Central memory CD8-positive, alpha-beta T cell (primary cell): ENCODE measurements around the gene CASP10.
A peak's percentile ranks its signal among the peaks of the same experiment; 100 is the strongest.

ENCODE experiments used
- ATAC-seq: fragments of 150-1000 bp; cut with Tn5 transposase; replicated peaks from 2 replicates; pipeline ENCODE4 v1.10.0; 2022; ENCODE audit warnings: mild to moderate bottlenecking, moderate FRiP score, moderate number of reproducible peaks; ENCODE audit not compliant: poor library complexity, severe bottlenecking; ENCODE audit errors: extremely low read depth
- DNase-seq, 2 donors: peaks; one replicate each; pipeline ENCODE4 v3.0.0; 2021; ENCODE audit warnings: low spot score in 2 of 2
- H3K27ac Mint-ChIP-seq: one replicate; pipeline ENCODE4 v1.8.0; 2022; ENCODE audit warnings: low read depth, mild to moderate bottlenecking, moderate library complexity, mixed read lengths
- H3K27me3 Mint-ChIP-seq: one replicate; pipeline ENCODE4 v1.8.0; 2022; ENCODE audit warnings: mixed read lengths
- H3K36me3 Mint-ChIP-seq: one replicate; pipeline ENCODE4 v1.8.0; 2022; ENCODE audit warnings: mild to moderate bottlenecking, moderate library complexity, mixed read lengths; ENCODE audit not compliant: insufficient read depth
- H3K4me1 Mint-ChIP-seq: one replicate; pipeline ENCODE4 v1.8.0; 2022; ENCODE audit warnings: mixed read lengths
- H3K4me3 Mint-ChIP-seq: one replicate; pipeline ENCODE4 v1.8.0; 2022; ENCODE audit warnings: mild to moderate bottlenecking, moderate library complexity, mixed read lengths
- H3K9me3 Mint-ChIP-seq: one replicate; pipeline ENCODE4 v1.8.0; 2022; ENCODE audit warnings: mixed read lengths

The CASP10 gene

DNA sequence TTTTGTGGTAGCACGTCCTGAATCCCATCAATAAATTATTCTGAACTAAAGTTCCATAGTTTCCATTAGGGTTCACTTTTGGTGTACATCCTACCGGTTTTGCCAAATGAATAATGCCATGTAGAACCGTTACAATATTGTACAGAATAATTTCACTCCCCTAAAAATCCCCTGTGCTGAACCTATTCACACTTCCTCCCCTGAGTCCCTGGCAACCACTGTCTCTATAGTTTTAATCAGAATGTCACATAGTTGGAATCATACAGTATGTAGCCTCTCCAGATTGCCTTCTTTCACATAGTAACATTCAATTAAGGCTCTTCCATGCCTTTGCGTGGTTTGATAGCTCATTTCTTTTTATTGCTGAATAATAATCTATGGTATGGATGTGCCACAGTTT lies 67.8 kb downstream of the CASP10 start:
- H3K4me3 Mint-ChIP-seq = no peak overlapping the region
- H3K9me3 Mint-ChIP-seq = no peaks in the 10 kb centered on the region
- DNase-seq (no peak), ATAC-seq (no peak)
- no peaks in the 10 kb centered on the region for H3K27me3 Mint-ChIP-seq
- peaks cover 19% of the 10 kb centered on the region for H3K36me3 Mint-ChIP-seq
- peak overlapping the region; percentile 60 for H3K27ac Mint-ChIP-seq
- peaks cover 68% of the 10 kb centered on the region for H3K4me1 Mint-ChIP-seq

DNA sequence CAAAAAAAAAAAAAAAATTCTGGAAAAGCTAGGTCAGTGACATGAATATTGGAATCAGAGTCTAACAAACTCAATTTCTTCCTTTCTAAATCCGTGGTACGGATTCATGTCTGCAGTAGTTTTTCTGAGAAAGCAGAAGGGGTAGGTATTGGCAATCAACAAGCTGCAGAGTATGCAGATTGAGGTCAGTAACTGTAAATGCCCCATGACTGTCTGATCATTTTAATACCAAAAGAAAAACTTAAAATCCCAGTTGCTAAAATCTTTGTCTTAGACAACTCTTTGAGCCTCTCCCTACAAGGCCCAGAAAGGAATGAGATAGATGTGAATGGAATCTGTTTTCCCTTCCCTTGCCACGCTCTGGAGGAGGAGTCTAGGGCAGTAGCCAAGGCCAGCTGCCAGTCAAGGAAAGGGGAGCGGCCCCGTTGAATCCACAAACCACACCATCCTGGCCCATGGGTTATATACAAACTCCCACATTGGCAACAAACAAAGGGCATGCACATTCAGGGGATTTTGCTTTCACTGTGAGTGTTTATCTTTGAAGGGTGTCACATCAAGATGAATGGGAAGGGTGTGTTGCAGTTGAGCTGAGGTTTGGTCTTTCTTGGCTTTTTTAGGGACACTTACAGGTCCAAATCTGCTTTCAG lies 71.3 kb downstream of the CASP10 start:
- peaks cover 79% of the 10 kb centered on the region for H3K4me1 Mint-ChIP-seq
- H3K27ac Mint-ChIP-seq = peak overlapping the region; percentile 98
- no peaks in the 10 kb centered on the region for H3K9me3 Mint-ChIP-seq
- H3K4me3 Mint-ChIP-seq = no peak overlapping the region
- ATAC-seq (no peak), DNase-seq (no peak)
- no peaks in the 10 kb centered on the region for H3K27me3 Mint-ChIP-seq
- H3K36me3 Mint-ChIP-seq = peaks cover 33% of the 10 kb centered on the region

DNA sequence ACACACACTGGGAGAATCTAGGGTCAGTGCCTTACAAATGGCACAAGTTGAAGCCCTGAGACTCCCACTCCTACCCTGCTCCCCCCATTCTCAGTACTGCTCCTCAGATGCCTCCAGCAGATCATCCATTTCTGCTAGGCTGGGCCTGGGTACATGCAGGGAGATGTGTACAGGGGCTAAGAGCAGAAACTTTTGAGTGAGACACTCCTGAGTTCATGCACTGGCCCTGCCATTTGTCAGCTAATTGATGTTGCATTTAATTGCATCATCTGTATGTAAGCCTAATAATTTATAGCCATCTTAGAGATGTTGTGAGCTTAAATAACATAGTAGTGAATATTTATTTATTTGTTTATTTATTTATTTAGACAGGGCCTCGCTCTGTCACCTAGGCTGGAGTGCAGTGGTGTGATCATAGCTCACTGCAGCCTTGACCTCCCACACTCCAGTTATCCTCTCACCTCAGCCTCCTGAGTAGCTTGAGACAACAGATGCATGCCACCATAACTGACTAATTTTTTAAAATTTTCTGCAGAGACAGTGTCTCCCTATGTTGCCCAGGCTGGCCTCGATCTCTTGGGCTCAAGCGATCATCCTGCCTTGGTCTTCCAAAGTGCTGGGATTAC lies 72.6 kb downstream of the CASP10 start:
- Mint-ChIP-seq H3K36me3 (peaks cover 37% of the 10 kb centered on the region), H3K27ac (peak overlapping the region; percentile 98), H3K27me3 (no peaks in the 10 kb centered on the region), H3K4me3 (no peak overlapping the region), H3K9me3 (no peaks in the 10 kb centered on the region), H3K4me1 (peaks cover 71% of the 10 kb centered on the region)
- DNase-seq (no peak), ATAC-seq (no peak)

DNA sequence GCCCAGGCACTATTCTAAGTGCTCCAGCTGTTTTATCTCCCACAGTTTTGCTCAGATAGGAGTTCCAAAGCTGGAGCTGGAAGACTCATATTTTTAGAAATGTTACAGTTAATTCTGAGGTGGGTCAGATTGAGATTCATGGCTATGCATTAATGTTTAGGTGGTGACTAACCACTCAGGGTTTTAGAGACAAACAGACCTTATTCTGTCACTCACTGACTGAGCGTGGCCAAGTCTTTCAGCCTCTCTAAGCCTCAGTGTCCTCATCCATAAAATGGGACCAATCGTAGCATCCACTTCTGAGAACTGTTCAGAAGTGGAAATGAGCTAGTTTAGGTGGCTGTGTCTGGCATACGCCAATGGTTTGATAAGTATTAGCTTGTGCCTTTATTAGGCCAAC lies 73.1 kb downstream of the CASP10 start:
- DNase-seq = no peak
- H3K4me3 Mint-ChIP-seq = no peak overlapping the region
- H3K9me3 Mint-ChIP-seq = no peaks in the 10 kb centered on the region
- ATAC-seq = no peak
- H3K27ac Mint-ChIP-seq = peak overlapping the region; percentile 98
- H3K27me3 Mint-ChIP-seq = no peaks in the 10 kb centered on the region
- H3K36me3 Mint-ChIP-seq = peaks cover 41% of the 10 kb centered on the region
- H3K4me1 Mint-ChIP-seq = peaks cover 67% of the 10 kb centered on the region

GRCh38 chr2:201257381-201257955 lies 74.5 kb downstream of the CASP10 start:
- peaks cover 64% of the 10 kb centered on the region for H3K4me1 Mint-ChIP-seq
- H3K4me3 Mint-ChIP-seq = peak overlapping the region; percentile 93
- ATAC-seq (peak; percentile 27), DNase-seq (peak; percentile 39 to 53)
- peak overlapping the region; percentile 98 for H3K27ac Mint-ChIP-seq
- no peaks in the 10 kb centered on the region for H3K27me3 Mint-ChIP-seq
- H3K9me3 Mint-ChIP-seq = no peaks in the 10 kb centered on the region
- peaks cover 42% of the 10 kb centered on the region for H3K36me3 Mint-ChIP-seq

DNA sequence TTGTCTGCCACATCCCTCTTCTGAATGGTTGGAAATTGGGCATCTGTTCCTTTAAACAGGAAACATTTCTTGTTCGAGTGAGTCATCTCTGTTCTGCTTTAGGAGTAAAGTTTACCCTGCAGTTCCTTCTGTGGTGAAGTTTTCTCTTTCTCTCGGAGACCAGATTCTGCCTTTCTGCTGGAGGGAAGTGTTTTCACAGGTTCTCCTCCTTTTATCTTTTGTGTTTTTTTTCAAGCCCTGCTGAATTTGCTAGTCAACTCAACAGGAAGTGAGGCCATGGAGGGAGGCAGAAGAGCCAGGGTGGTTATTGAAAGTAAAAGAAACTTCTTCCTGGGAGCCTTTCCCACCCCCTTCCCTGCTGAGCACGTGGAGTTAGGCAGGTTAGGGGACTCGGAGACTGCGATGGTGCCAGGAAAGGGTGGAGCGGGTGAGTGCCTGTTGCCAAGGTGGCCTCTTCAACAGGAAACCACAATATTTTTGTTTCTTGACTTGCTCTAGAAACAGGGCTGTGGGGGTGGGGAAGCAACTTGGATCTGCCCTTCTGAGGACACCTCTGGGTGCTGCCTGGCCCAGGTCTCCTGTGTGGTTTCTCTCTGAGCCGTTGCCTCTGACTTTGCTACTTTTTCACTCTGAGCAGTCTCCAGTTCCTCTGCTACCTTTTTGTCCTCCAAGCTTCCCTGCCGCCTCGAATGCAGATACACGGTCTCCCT lies 75.2 kb downstream of the CASP10 start:
- Mint-ChIP-seq H3K4me1 (peaks cover 63% of the 10 kb centered on the region), H3K9me3 (no peaks in the 10 kb centered on the region), H3K27me3 (no peaks in the 10 kb centered on the region), H3K36me3 (peaks cover 42% of the 10 kb centered on the region), H3K4me3 (peak overlapping the region; percentile 93), H3K27ac (peak overlapping the region; percentile 98)
- peak; percentile 85 to 95 for DNase-seq
- peak; percentile 74 for ATAC-seq

- peaks cover 66% of the 10 kb centered on the region for H3K4me1 Mint-ChIP-seq
- DNase-seq (no peak), ATAC-seq (peak; percentile 2)
- H3K27me3 Mint-ChIP-seq = no peaks in the 10 kb centered on the region
- peaks cover 41% of the 10 kb centered on the region for H3K36me3 Mint-ChIP-seq
- no peaks in the 10 kb centered on the region for H3K9me3 Mint-ChIP-seq
- peak overlapping the region; percentile 93 for H3K4me3 Mint-ChIP-seq
- peak overlapping the region; percentile 98 for H3K27ac Mint-ChIP-seq
These were observed 76.0 kb downstream of the CASP10 start for GRCh38 chr2:201258666-201259615.

DNA sequence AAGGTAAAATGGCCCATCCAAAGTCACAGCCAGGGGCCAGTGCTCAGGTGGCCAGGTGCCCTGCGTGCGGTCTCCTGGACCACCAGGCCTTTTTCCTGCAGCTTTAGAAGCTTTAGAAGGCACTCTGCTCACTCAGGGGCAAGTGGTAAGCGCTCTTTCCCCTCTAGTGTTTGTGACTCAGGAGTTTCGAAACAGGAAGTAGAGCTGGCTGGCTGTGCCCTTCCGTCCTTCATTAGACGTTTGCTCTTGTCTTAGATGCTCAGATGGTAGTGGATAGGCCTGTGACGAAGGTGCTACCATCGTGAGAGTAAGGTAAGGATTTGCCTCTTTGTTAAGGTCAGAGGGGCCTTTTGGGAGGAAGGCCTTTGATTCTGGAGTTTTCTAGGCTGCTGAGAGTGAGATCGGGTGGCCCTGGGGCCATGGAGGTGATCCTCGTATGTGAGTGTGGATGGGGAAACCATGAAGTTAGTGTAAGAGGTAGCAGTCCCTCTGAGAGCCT lies 77.4 kb downstream of the CASP10 start, which contains the start of gene CASP8:
TSS of gene CASP8 (plus strand) at position 235 of the 499 bp plus-strand sequence. CDS start 5,951 bp downstream, outside the sequence.
- DNase-seq = peak; percentile 55 to 72
- H3K36me3 Mint-ChIP-seq = peaks cover 42% of the 10 kb centered on the region
- H3K4me3 Mint-ChIP-seq = peak within 1 kb of the TSS; percentile 93
- H3K27ac Mint-ChIP-seq = peak within 1 kb of the TSS; percentile 98
- H3K9me3 Mint-ChIP-seq = no peaks in the 10 kb centered on the region
- H3K4me1 Mint-ChIP-seq = peaks cover 68% of the 10 kb centered on the region
- peak; percentile 34 for ATAC-seq
- no peaks in the 10 kb centered on the region for H3K27me3 Mint-ChIP-seq

GRCh38 chr2:201261471-201261870 lies 78.5 kb downstream of the CASP10 start:
- ATAC-seq (no peak), DNase-seq (peak; percentile 30 to 55)
- H3K27ac Mint-ChIP-seq = peak overlapping the region; percentile 98
- no peaks in the 10 kb centered on the region for H3K27me3 Mint-ChIP-seq
- peak overlapping the region; percentile 93 for H3K4me3 Mint-ChIP-seq
- peaks cover 77% of the 10 kb centered on the region for H3K4me1 Mint-ChIP-seq
- peaks cover 46% of the 10 kb centered on the region for H3K36me3 Mint-ChIP-seq
- H3K9me3 Mint-ChIP-seq = no peaks in the 10 kb centered on the region

- H3K9me3 Mint-ChIP-seq = no peaks in the 10 kb centered on the region
- no peaks in the 10 kb centered on the region for H3K27me3 Mint-ChIP-seq
- H3K27ac Mint-ChIP-seq = peak overlapping the region; percentile 98
- peaks cover 50% of the 10 kb centered on the region for H3K36me3 Mint-ChIP-seq
- peak overlapping the region; percentile 93 for H3K4me3 Mint-ChIP-seq
- no peak for DNase-seq
- peaks cover 77% of the 10 kb centered on the region for H3K4me1 Mint-ChIP-seq
- ATAC-seq = no peak
These were observed 79.0 kb downstream of the CASP10 start for GRCh38 chr2:201261906-201262305.

GRCh38 chr2:201262718-201263117 lies 79.8 kb downstream of the CASP10 start:
- DNase-seq (no peak), ATAC-seq (no peak)
- peak overlapping the region; percentile 98 for H3K27ac Mint-ChIP-seq
- H3K36me3 Mint-ChIP-seq = peaks cover 52% of the 10 kb centered on the region
- no peaks in the 10 kb centered on the region for H3K9me3 Mint-ChIP-seq
- H3K4me1 Mint-ChIP-seq = peaks cover 77% of the 10 kb centered on the region
- peak overlapping the region; percentile 93 for H3K4me3 Mint-ChIP-seq
- no peaks in the 10 kb centered on the region for H3K27me3 Mint-ChIP-seq
